ENCODE data around the gene MUC2. TPM values are rescaled to one million over a fixed set of nuclear protein-coding genes. Genes with fewer than 3 reads are reported as not detected.

MUC2 gene
- polyA plus RNA-seq, 3 donors = 0.01 to 0.27 TPM; not detected in 1

GRCh38 chr11:1050581-1051355 lies 23.9 kb upstream of the MUC2 start:
- peak; percentile 31 to 56 (median 45) for DNase-seq (ENCODE audit: low read depth in 3 of 3, low spot score in 2 of 3)

- DNase-seq (ENCODE audit: low read depth in 3 of 3, low spot score in 2 of 3) = no peak
Observed at GRCh38 chr11:1051356-1052132, 23.1 kb upstream of the MUC2 start.

GRCh38 chr11:1052133-1053011 lies 22.3 kb upstream of the MUC2 start:
- no peak for DNase-seq (ENCODE audit: low read depth in 3 of 3, low spot score in 2 of 3)

GRCh38 chr11:1053121-1053901 lies 21.4 kb upstream of the MUC2 start:
- no peak for DNase-seq (ENCODE audit: low read depth in 3 of 3, low spot score in 2 of 3)

- no peak for DNase-seq (ENCODE audit: low read depth in 3 of 3, low spot score in 2 of 3)
Observed at GRCh38 chr11:1054143-1055108, 20.2 kb upstream of the MUC2 start.

GRCh38 chr11:1055109-1055703 lies 19.5 kb upstream of the MUC2 start:
- DNase-seq (ENCODE audit: low read depth in 3 of 3, low spot score in 2 of 3) = no peak

- no peak for DNase-seq (ENCODE audit: low read depth in 3 of 3, low spot score in 2 of 3)
Observed at GRCh38 chr11:1055990-1056771, 18.5 kb upstream of the MUC2 start.

GRCh38 chr11:1057806-1058205 lies 16.9 kb upstream of the MUC2 start:
- DNase-seq (ENCODE audit: low read depth in 3 of 3, low spot score in 2 of 3) = no peak

- no peak for DNase-seq (ENCODE audit: low read depth in 3 of 3, low spot score in 2 of 3)
Observed at GRCh38 chr11:1059759-1060158, 14.9 kb upstream of the MUC2 start.

- no peak for DNase-seq (ENCODE audit: low read depth in 3 of 3, low spot score in 2 of 3)
Observed at GRCh38 chr11:1060410-1060809, 14.3 kb upstream of the MUC2 start.

GRCh38 chr11:1060852-1061616 lies 13.6 kb upstream of the MUC2 start:
- DNase-seq (ENCODE audit: low read depth in 3 of 3, low spot score in 2 of 3) = no peak

- no peak for DNase-seq (ENCODE audit: low read depth in 3 of 3, low spot score in 2 of 3)
Observed at GRCh38 chr11:1062075-1062820, 12.4 kb upstream of the MUC2 start.

- no peak for DNase-seq (ENCODE audit: low read depth in 3 of 3, low spot score in 2 of 3)
Observed at GRCh38 chr11:1064167-1064566, 10.5 kb upstream of the MUC2 start.

GRCh38 chr11:1067812-1068496 lies 6.7 kb upstream of the MUC2 start:
- no peak for DNase-seq (ENCODE audit: low read depth in 3 of 3, low spot score in 2 of 3)

- no peak for DNase-seq (ENCODE audit: low read depth in 3 of 3, low spot score in 2 of 3)
Observed at GRCh38 chr11:1069740-1070139, 4.9 kb upstream of the MUC2 start.

Measured in right renal cortex interstitium (tissue), 3 donors.